22Rv1 (cell line): ENCODE results near the gene JMJD6.
"Not testable (repeated sequence)": the region's sequence is repeated elsewhere in the genome, so short reads cannot be mapped to it uniquely, and the experiment has no call there.

Experiments used
- H3K27ac ChIP-seq: fragments of 450-650 bp; 2 replicates; pipeline ENCODE4 v1.5.1; 2017
- CTCF ChIP-seq: fragments of 450-650 bp; IDR thresholded peaks from 2 replicates; pipeline ENCODE4 v1.5.1; 2017; ENCODE audit warnings: mild to moderate bottlenecking
- ZFX ChIP-seq: fragments of 450-650 bp; IDR thresholded peaks from 2 replicates; pipeline ENCODE4 v1.6.1; 2017; ENCODE audit warnings: antibody characterized with exemption, borderline replicate concordance

The JMJD6 gene

GRCh38 chr17:76710863-76711611 is 15.4 kb downstream of the JMJD6 start, which contains the start of gene MXRA7:
Gene MXRA7 (minus strand): TSS chr17:76710965. CDS start chr17:76710946, 19 bp downstream.
- TF ChIP-seq ZFX (no peak), CTCF (no peak)
- H3K27ac ChIP-seq = peak within 1 kb of the TSS; percentile 43

GRCh38 chr17:76709951-76710862 is 16.2 kb downstream of the JMJD6 start:
- not testable (repeated sequence) for H3K27ac ChIP-seq

- H3K27ac ChIP-seq = no peak overlapping the region
- TF ChIP-seq ZFX (no peak), CTCF (no peak)
Observed at GRCh38 chr17:76709077-76709950, 17.1 kb downstream of the JMJD6 start.

GRCh38 chr17:76707985-76708807 is 18.2 kb downstream of the JMJD6 start:
- TF ChIP-seq CTCF (no peak; the same call in 1 of the 2 replicates), ZFX (no peak)
- no peak overlapping the region for H3K27ac ChIP-seq

GRCh38 chr17:76706817-76707216 is 19.6 kb downstream of the JMJD6 start:
- H3K27ac ChIP-seq = no peak overlapping the region
- no peak for TF ChIP-seq CTCF
- TF ChIP-seq ZFX = no peak

- H3K27ac ChIP-seq = no peak overlapping the region
Observed at GRCh38 chr17:76704805-76705204, 21.6 kb downstream of the JMJD6 start.

More at GRCh38 chr17:76704805-76705204, 21.6 kb downstream of the JMJD6 start:
- TF ChIP-seq CTCF (no peak), ZFX (no peak)
